GM23338 (cell line): ENCODE data around the gene PGM2. TPM values are rescaled to one million over a fixed set of nuclear protein-coding genes. Genes with fewer than 3 reads are reported as not detected.

Source experiments
- ATAC-seq: fragments of 200-7000 bp; cut with Tn5 transposase; 3 replicates; pipeline ENCODE4 v1.9.1; 2020
- DNase-seq: peaks from one replicate; pipeline ENCODE4 v3.0.0-alpha.2; 2015; ENCODE audit warnings: low spot score
- H2AFZ ChIP-seq: fragments of 200-600 bp; sonication (generic); 2 replicates; pipeline ENCODE4 v1.8.0; 2016; ENCODE audit warnings: antibody characterized with exemption, mild to moderate bottlenecking, moderate library complexity
- H3F3A ChIP-seq: fragments of 200-600 bp; sonication (generic); replicated peaks from 2 replicates; pipeline ENCODE4 v1.8.0; 2017; ENCODE audit warnings: antibody characterized with exemption, mixed run types, low read depth
- H3K27ac ChIP-seq: fragments of 200-600 bp; sonication (generic); 2 replicates; pipeline ENCODE4 v1.6.1; 2016; ENCODE audit warnings: low read depth
- H3K27me3 ChIP-seq: fragments of 200-600 bp; sonication (generic); 2 replicates; pipeline ENCODE4 v1.8.0; 2016; ENCODE audit warnings: mild to moderate bottlenecking, mixed run types, moderate library complexity; ENCODE audit not compliant: insufficient read depth
- H3K36me3 ChIP-seq: fragments of 200-600 bp; sonication (generic); 2 replicates; pipeline ENCODE4 v1.8.0; 2016; ENCODE audit warnings: mild to moderate bottlenecking; ENCODE audit not compliant: insufficient read depth
- H3K4me1 ChIP-seq: fragments of 200-600 bp; sonication (generic); 2 replicates; pipeline ENCODE4 v1.8.0; 2016; ENCODE audit warnings: mild to moderate bottlenecking, moderate library complexity; ENCODE audit not compliant: insufficient read depth
- H3K4me2 ChIP-seq: fragments of 200-600 bp; sonication (generic); 2 replicates; pipeline ENCODE4 v1.7.1; 2017; ENCODE audit warnings: mixed run types
- H3K4me3 ChIP-seq: fragments of 200-600 bp; sonication (generic); 2 replicates; pipeline ENCODE4 v1.6.1; 2016; ENCODE audit warnings: mixed run types
- H3K79me2 ChIP-seq: fragments of 200-600 bp; sonication (generic); replicated peaks from 2 replicates; pipeline ENCODE4 v1.8.0; 2017; ENCODE audit warnings: mild to moderate bottlenecking; ENCODE audit not compliant: insufficient read depth
- H3K9me2 ChIP-seq: fragments of 200-600 bp; sonication (generic); 2 replicates; pipeline ENCODE4 v1.8.0; 2017; ENCODE audit not compliant: insufficient read depth
- H4K20me1 ChIP-seq: fragments of 200-600 bp; sonication (generic); replicated peaks from 2 replicates; pipeline ENCODE4 v1.8.0; 2017; ENCODE audit warnings: mild to moderate bottlenecking; ENCODE audit not compliant: insufficient read depth
- H3K27ac Mint-ChIP-seq: 2 replicates; pipeline ENCODE4 v1.8.0; 2020; ENCODE audit warnings: inconsistent platforms, mild to moderate bottlenecking, moderate library complexity, mixed read lengths
- H3K27me3 Mint-ChIP-seq: 3 replicates; pipeline ENCODE4 v1.8.0; 2022; ENCODE audit warnings: low read depth, mild to moderate bottlenecking, moderate library complexity, mixed read lengths, inconsistent platforms; ENCODE audit not compliant: insufficient read depth, poor library complexity
- H3K36me3 Mint-ChIP-seq: 3 replicates; pipeline ENCODE4 v1.8.0; 2021; ENCODE audit warnings: low read depth, mild to moderate bottlenecking, inconsistent platforms, moderate library complexity, mixed read lengths
- H3K4me1 Mint-ChIP-seq: 3 replicates; pipeline ENCODE4 v1.8.0; 2020; ENCODE audit warnings: mild to moderate bottlenecking, inconsistent platforms, mixed read lengths
- H3K4me3 Mint-ChIP-seq: 3 replicates; pipeline ENCODE4 v1.8.0; 2021; ENCODE audit warnings: moderate library complexity, mild to moderate bottlenecking, inconsistent platforms, mixed read lengths
- H3K9me3 Mint-ChIP-seq: 3 replicates; pipeline ENCODE4 v1.8.0; 2020; ENCODE audit warnings: moderate library complexity, mild to moderate bottlenecking, inconsistent platforms, mixed read lengths
- CREB1 ChIP-seq: fragments of 250-450 bp; sonication (Bioruptor Pico); IDR thresholded peaks from 2 replicates; pipeline ENCODE4 v1.5.0; 2020; ENCODE audit warnings: low read depth, mild to moderate bottlenecking, moderate library complexity
- ETS1 ChIP-seq: IDR thresholded peaks from 2 replicates; pipeline ENCODE4 v1.6.1; 2016; ENCODE audit warnings: antibody characterized with exemption
- EZH2 ChIP-seq: fragments of 200-600 bp; sonication (generic); IDR thresholded peaks from one replicate; pipeline ENCODE4 v1.8.0; 2017; ENCODE audit warnings: antibody characterized with exemption, mild to moderate bottlenecking, low read depth; ENCODE audit not compliant: unreplicated experiment
- JUNB ChIP-seq: IDR thresholded peaks from one replicate; pipeline ENCODE4 v1.6.1; 2016; ENCODE audit warnings: antibody characterized with exemption; ENCODE audit not compliant: unreplicated experiment
- POLR2AphosphoS5 ChIP-seq: IDR thresholded peaks from 2 replicates; pipeline ENCODE4 v1.6.1; 2016; ENCODE audit warnings: antibody characterized with exemption, low read depth
- REST ChIP-seq: IDR thresholded peaks from one replicate; pipeline ENCODE4 v1.6.1; 2018; ENCODE audit warnings: antibody characterized with exemption; ENCODE audit not compliant: unreplicated experiment
- STAT1 ChIP-seq: IDR thresholded peaks from one replicate; pipeline ENCODE4 v1.6.1; 2016; ENCODE audit warnings: antibody characterized with exemption; ENCODE audit not compliant: unreplicated experiment
- ZNF114 ChIP-seq: fragments of 250-450 bp; sonication (Bioruptor Pico); IDR thresholded peaks from 2 replicates; pipeline ENCODE4 v1.5.0; 2020; ENCODE audit warnings: mild to moderate bottlenecking, moderate library complexity
- ZNF331 ChIP-seq: fragments of 250-450 bp; sonication (Bioruptor Pico); IDR thresholded peaks from 2 replicates; pipeline ENCODE4 v1.5.0; 2020; ENCODE audit warnings: low read depth, mild to moderate bottlenecking, moderate library complexity
- polyA plus RNA-seq: library from polyadenylated mRNA; unstranded; fragments of >200 nt; fragmentation: Nextera tagmentation; extraction: Ambion mirVana; gene quantifications from 2 replicates; pipeline ENCODE4 v1.2.1, GENCODE V29; 2016
- total RNA-seq: library from RNA; depleted of rRNA; stranded (reverse); fragments of >200 nt; shearing (Covaris generic); gene quantifications from 2 replicates; pipeline ENCODE4 v1.2.3, GENCODE V29; 2014
- TF ChIP-seq, protein P1 (sequence below): fragments of 250-450 bp; sonication (Bioruptor Pico); IDR thresholded peaks from 2 replicates; pipeline ENCODE4 v1.5.0; 2020; ENCODE audit warnings: mild to moderate bottlenecking, moderate library complexity

PGM2 gene
- total and polyA plus RNA-seq, 2 experiments from 2014 or later = 11.4 to 30.8 TPM

- Mint-ChIP-seq H3K27me3 (peaks cover 10% of the 10 kb centered on the region), H3K27ac (no peak overlapping the region), H3K4me3 (no peak overlapping the region), H3K4me1 (peaks cover 12% of the 10 kb centered on the region), H3K9me3 (no peaks in the 10 kb centered on the region), H3K36me3 (peaks cover 35% of the 10 kb centered on the region)
- Histone ChIP-seq H3K9me2 (no peaks in the 10 kb centered on the region), H2AFZ (no peak overlapping the region), H3K4me2 (no peak overlapping the region), H3K27me3 (peaks cover 13% of the 10 kb centered on the region), H4K20me1 (peaks cover 5% of the 10 kb centered on the region), H3F3A (no peaks in the 10 kb centered on the region; the same call in 1 of the 2 replicates), H3K27ac (no peak overlapping the region), H3K4me1 (peaks cover 12% of the 10 kb centered on the region), H3K36me3 (peaks cover 22% of the 10 kb centered on the region), H3K79me2 (peaks cover 14% of the 10 kb centered on the region), H3K4me3 (no peak overlapping the region)
- ATAC-seq (no peak), DNase-seq (no peak)
- TF ChIP-seq ETS1 = no peak
- no peak for TF ChIP-seq EZH2
- no peak for TF ChIP-seq ZNF331 (CRISPR knock-in tag)
- TF ChIP-seq JUNB = no peak
- TF ChIP-seq STAT1 = no peak
- no peak for TF ChIP-seq CREB1
- TF ChIP-seq POLR2AphosphoS5 = no peak
- no peak for TF ChIP-seq REST
- TF ChIP-seq ZNF114 (CRISPR knock-in tag) = no peak
Measured at GRCh38 chr4:37830640-37831039, 4.2 kb downstream of the PGM2 start.

GRCh38 chr4:37835031-37835430, 8.5 kb downstream of the PGM2 start:
- Histone ChIP-seq H3K4me2 (no peak overlapping the region), H4K20me1 (peaks cover 6% of the 10 kb centered on the region), H3K27me3 (no peaks in the 10 kb centered on the region), H3K36me3 (peaks cover 30% of the 10 kb centered on the region), H3K27ac (no peak overlapping the region), H3K79me2 (no peaks in the 10 kb centered on the region), H2AFZ (no peak overlapping the region), H3K4me1 (no peaks in the 10 kb centered on the region), H3F3A (no peaks in the 10 kb centered on the region), H3K4me3 (no peak overlapping the region), H3K9me2 (no peaks in the 10 kb centered on the region)
- no peaks in the 10 kb centered on the region for H3K27me3 Mint-ChIP-seq
- no peaks in the 10 kb centered on the region for H3K9me3 Mint-ChIP-seq
- ATAC-seq (no peak), DNase-seq (no peak)
- H3K27ac Mint-ChIP-seq = no peak overlapping the region
- no peak overlapping the region for H3K4me3 Mint-ChIP-seq
- peaks cover 36% of the 10 kb centered on the region for H3K36me3 Mint-ChIP-seq
- H3K4me1 Mint-ChIP-seq = no peaks in the 10 kb centered on the region
- TF ChIP-seq POLR2AphosphoS5 = no peak
- no peak for TF ChIP-seq JUNB
- TF ChIP-seq, protein P1, sequence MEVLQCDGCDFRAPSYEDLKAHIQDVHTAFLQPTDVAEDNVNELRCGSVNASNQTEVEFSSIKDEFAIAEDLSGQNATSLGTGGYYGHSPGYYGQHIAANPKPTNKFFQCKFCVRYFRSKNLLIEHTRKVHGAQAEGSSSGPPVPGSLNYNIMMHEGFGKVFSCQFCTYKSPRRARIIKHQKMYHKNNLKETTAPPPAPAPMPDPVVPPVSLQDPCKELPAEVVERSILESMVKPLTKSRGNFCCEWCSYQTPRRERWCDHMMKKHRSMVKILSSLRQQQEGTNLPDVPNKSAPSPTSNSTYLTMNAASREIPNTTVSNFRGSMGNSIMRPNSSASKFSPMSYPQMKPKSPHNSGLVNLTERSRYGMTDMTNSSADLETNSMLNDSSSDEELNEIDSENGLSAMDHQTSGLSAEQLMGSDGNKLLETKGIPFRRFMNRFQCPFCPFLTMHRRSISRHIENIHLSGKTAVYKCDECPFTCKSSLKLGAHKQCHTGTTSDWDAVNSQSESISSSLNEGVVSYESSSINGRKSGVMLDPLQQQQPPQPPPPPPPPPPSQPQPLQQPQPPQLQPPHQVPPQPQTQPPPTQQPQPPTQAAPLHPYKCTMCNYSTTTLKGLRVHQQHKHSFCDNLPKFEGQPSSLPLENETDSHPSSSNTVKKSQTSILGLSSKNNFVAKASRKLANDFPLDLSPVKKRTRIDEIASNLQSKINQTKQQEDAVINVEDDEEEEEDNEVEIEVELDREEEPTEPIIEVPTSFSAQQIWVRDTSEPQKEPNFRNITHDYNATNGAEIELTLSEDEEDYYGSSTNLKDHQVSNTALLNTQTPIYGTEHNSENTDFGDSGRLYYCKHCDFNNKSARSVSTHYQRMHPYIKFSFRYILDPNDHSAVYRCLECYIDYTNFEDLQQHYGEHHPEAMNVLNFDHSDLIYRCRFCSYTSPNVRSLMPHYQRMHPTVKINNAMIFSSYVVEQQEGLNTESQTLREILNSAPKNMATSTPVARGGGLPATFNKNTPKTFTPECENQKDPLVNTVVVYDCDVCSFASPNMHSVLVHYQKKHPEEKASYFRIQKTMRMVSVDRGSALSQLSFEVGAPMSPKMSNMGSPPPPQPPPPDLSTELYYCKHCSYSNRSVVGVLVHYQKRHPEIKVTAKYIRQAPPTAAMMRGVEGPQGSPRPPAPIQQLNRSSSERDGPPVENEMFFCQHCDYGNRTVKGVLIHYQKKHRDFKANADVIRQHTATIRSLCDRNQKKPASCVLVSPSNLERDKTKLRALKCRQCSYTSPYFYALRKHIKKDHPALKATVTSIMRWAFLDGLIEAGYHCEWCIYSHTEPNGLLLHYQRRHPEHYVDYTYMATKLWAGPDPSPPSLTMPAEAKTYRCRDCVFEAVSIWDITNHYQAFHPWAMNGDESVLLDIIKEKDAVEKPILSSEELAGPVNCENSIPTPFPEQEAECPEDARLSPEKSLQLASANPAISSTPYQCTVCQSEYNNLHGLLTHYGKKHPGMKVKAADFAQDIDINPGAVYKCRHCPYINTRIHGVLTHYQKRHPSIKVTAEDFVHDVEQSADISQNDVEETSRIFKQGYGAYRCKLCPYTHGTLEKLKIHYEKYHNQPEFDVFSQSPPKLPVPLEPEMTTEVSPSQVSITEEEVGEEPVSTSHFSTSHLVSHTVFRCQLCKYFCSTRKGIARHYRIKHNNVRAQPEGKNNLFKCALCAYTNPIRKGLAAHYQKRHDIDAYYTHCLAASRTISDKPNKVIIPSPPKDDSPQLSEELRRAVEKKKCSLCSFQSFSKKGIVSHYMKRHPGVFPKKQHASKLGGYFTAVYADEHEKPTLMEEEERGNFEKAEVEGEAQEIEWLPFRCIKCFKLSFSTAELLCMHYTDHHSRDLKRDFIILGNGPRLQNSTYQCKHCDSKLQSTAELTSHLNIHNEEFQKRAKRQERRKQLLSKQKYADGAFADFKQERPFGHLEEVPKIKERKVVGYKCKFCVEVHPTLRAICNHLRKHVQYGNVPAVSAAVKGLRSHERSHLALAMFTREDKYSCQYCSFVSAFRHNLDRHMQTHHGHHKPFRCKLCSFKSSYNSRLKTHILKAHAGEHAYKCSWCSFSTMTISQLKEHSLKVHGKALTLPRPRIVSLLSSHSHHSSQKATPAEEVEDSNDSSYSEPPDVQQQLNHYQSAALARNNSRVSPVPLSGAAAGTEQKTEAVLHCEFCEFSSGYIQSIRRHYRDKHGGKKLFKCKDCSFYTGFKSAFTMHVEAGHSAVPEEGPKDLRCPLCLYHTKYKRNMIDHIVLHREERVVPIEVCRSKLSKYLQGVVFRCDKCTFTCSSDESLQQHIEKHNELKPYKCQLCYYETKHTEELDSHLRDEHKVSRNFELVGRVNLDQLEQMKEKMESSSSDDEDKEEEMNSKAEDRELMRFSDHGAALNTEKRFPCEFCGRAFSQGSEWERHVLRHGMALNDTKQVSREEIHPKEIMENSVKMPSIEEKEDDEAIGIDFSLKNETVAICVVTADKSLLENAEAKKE = no peak
